ENCODE results near the gene ZNF691.

DNA sequence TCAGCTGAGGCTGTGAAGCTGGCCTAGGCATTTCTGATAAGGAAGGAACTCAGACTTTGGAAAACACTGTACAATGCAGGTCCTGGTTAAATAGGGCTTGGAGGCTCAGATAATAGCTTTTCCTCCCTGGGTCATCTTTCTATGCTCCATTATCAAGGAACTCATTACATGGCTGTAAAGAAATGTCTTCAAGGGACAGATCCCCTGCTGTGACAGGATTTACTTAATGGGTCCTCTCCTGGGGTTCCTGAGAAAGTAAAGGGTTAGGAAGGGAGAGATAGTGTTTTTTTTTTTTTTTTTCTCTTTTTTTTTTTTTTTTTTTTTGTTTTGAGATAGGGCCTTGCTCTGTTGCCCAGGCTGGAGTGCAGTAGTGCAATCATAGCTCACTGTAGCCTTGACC, 15.1 kb upstream of the ZNF691 start:
- no peak for TF ChIP-seq POLR2A (IDR thresholded peaks at IDR 0.05; ENCODE audit: low read depth)
- TF ChIP-seq, protein P1, sequence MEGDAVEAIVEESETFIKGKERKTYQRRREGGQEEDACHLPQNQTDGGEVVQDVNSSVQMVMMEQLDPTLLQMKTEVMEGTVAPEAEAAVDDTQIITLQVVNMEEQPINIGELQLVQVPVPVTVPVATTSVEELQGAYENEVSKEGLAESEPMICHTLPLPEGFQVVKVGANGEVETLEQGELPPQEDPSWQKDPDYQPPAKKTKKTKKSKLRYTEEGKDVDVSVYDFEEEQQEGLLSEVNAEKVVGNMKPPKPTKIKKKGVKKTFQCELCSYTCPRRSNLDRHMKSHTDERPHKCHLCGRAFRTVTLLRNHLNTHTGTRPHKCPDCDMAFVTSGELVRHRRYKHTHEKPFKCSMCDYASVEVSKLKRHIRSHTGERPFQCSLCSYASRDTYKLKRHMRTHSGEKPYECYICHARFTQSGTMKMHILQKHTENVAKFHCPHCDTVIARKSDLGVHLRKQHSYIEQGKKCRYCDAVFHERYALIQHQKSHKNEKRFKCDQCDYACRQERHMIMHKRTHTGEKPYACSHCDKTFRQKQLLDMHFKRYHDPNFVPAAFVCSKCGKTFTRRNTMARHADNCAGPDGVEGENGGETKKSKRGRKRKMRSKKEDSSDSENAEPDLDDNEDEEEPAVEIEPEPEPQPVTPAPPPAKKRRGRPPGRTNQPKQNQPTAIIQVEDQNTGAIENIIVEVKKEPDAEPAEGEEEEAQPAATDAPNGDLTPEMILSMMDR (IDR thresholded peaks at IDR 0.05): no peak
- no peak for TF ChIP-seq EP300 (IDR thresholded peaks at IDR 0.05)
- no peak for TF ChIP-seq POLR2AphosphoS5 (IDR thresholded peaks at IDR 0.05)

All from esophagus muscularis mucosa (tissue), 4 donors.